Measurements from ENCODE around the gene ASCC3. TPM values are rescaled to one million over a fixed set of nuclear protein-coding genes. Genes with fewer than 3 reads are reported as not detected.

ASCC3 gene
- total RNA-seq, 1 experiment from 2014 or later = 48.2 TPM

GRCh38 chr6:100851819-100852218, 29.3 kb downstream of the ASCC3 start:
- Histone ChIP-seq H3K36me3 (ENCODE audit: control insufficient read depth, insufficient read depth, low read length) (no peaks in the 10 kb centered on the region), H3K27me3 (replicated peaks; ENCODE audit: control insufficient read depth, insufficient read depth, low read length) (no peaks in the 10 kb centered on the region), H3K4me3 (ENCODE audit: low read depth, low read length) (no peak overlapping the region), H3K9me3 (no peaks in the 10 kb centered on the region), H3K4me1 (no peaks in the 10 kb centered on the region)
- Mint-ChIP-seq H3K36me3 (ENCODE audit: insufficient read depth, unreplicated experiment) (peaks cover 6% of the 10 kb centered on the region), H3K27ac (ENCODE audit: unreplicated experiment) (no peak overlapping the region), H3K27me3 (ENCODE audit: insufficient read depth, unreplicated experiment) (no peaks in the 10 kb centered on the region), H3K9me3 (ENCODE audit: unreplicated experiment) (no peaks in the 10 kb centered on the region), H3K4me3 (ENCODE audit: unreplicated experiment) (no peak overlapping the region), H3K4me1 (ENCODE audit: low read depth, unreplicated experiment) (no peaks in the 10 kb centered on the region)
- POLR2A ChIA-PET = no interaction called here
- DNase-seq = no peak
- TF ChIP-seq CTCF (IDR thresholded peaks at IDR 0.05; ENCODE audit: insufficient read depth in 1 of 2, low read depth in 1 of 2, low read length in 1 of 2, severe bottlenecking in 1 of 2, unreplicated experiment in 1 of 2) = no peak
- intact Hi-C loops (cut with micrococcal nuclease; ENCODE audit: unreplicated experiment) = no loop called here
- BruUV-seq (replicated peaks) = no TSS peak
- CTCF ChIA-PET = no interaction called here

GRCh38 chr6:100850174-100850573, 31.0 kb downstream of the ASCC3 start:
- peaks cover 6% of the 10 kb centered on the region for H3K36me3 Mint-ChIP-seq (ENCODE audit: insufficient read depth, unreplicated experiment)
- Histone ChIP-seq H3K9me3 (no peaks in the 10 kb centered on the region), H3K27me3 (replicated peaks; ENCODE audit: control insufficient read depth, insufficient read depth, low read length) (no peaks in the 10 kb centered on the region), H3K36me3 (ENCODE audit: control insufficient read depth, insufficient read depth, low read length) (no peaks in the 10 kb centered on the region), H3K4me1 (no peaks in the 10 kb centered on the region), H3K4me3 (ENCODE audit: low read depth, low read length) (no peak overlapping the region)
- no peaks in the 10 kb centered on the region for H3K9me3 Mint-ChIP-seq (ENCODE audit: unreplicated experiment)
- no peaks in the 10 kb centered on the region for H3K27me3 Mint-ChIP-seq (ENCODE audit: insufficient read depth, unreplicated experiment)
- POLR2A ChIA-PET = interaction anchor here (0.6 kb wide), 1 partner anchor 37 kb away, joined by 3 read pairs; no protein-coding TSS in a partner anchor
- no peak overlapping the region for H3K4me3 Mint-ChIP-seq (ENCODE audit: unreplicated experiment)
- BruUV-seq (replicated peaks) = no TSS peak
- DNase-seq = no peak
- H3K4me1 Mint-ChIP-seq (ENCODE audit: low read depth, unreplicated experiment) = no peaks in the 10 kb centered on the region
- TF ChIP-seq CTCF (IDR thresholded peaks at IDR 0.05; ENCODE audit: insufficient read depth in 1 of 2, low read depth in 1 of 2, low read length in 1 of 2, severe bottlenecking in 1 of 2, unreplicated experiment in 1 of 2) = no peak
- CTCF ChIA-PET = no interaction called here
- no peak overlapping the region for H3K27ac Mint-ChIP-seq (ENCODE audit: unreplicated experiment)
- intact Hi-C loops (cut with micrococcal nuclease; ENCODE audit: unreplicated experiment) = no loop called here

- CTCF ChIA-PET = no interaction called here
- intact Hi-C loops (cut with micrococcal nuclease; ENCODE audit: unreplicated experiment) = no loop called here
- Histone ChIP-seq H3K27me3 (replicated peaks; ENCODE audit: control insufficient read depth, insufficient read depth, low read length) (no peaks in the 10 kb centered on the region), H3K4me1 (no peaks in the 10 kb centered on the region), H3K9me3 (no peaks in the 10 kb centered on the region), H3K36me3 (ENCODE audit: control insufficient read depth, insufficient read depth, low read length) (no peaks in the 10 kb centered on the region), H3K4me3 (ENCODE audit: low read depth, low read length) (no peak overlapping the region)
- H3K36me3 Mint-ChIP-seq (ENCODE audit: insufficient read depth, unreplicated experiment) = peaks cover 6% of the 10 kb centered on the region
- H3K4me1 Mint-ChIP-seq (ENCODE audit: low read depth, unreplicated experiment) = no peaks in the 10 kb centered on the region
- POLR2A ChIA-PET = no interaction called here
- H3K4me3 Mint-ChIP-seq (ENCODE audit: unreplicated experiment) = no peak overlapping the region
- no peaks in the 10 kb centered on the region for H3K9me3 Mint-ChIP-seq (ENCODE audit: unreplicated experiment)
- TF ChIP-seq CTCF (IDR thresholded peaks at IDR 0.05; ENCODE audit: insufficient read depth in 1 of 2, low read depth in 1 of 2, low read length in 1 of 2, severe bottlenecking in 1 of 2, unreplicated experiment in 1 of 2) = no peak
- no peak for DNase-seq
- no peak overlapping the region for H3K27ac Mint-ChIP-seq (ENCODE audit: unreplicated experiment)
- H3K27me3 Mint-ChIP-seq (ENCODE audit: insufficient read depth, unreplicated experiment) = no peaks in the 10 kb centered on the region
- no TSS peak for BruUV-seq (replicated peaks)
Observed at GRCh38 chr6:100846276-100846675, 34.9 kb downstream of the ASCC3 start.

All from Caco-2 (cell line).